Neural cell (in vitro differentiated cells): ENCODE measurements around the gene LMF2.
A peak's percentile ranks its signal among the peaks of the same experiment; 100 is the strongest.

Source experiments
- CTCF ChIP-seq: fragments of 450-650 bp; IDR thresholded peaks from 2 replicates; pipeline ENCODE4 v1.5.1; 2014; ENCODE audit warnings: antibody characterized with exemption, mild to moderate bottlenecking, moderate library complexity; ENCODE audit not compliant: poor library complexity, severe bottlenecking
- EZH2 ChIP-seq: fragments of 200-600, 300-800 bp; shearing (Covaris generic), sonication (generic); IDR thresholded peaks from 2 replicates; pipeline ENCODE4 v1.6.1; 2014; ENCODE audit warnings: antibody characterized with exemption, low read length, borderline replicate concordance, mild to moderate bottlenecking; ENCODE audit not compliant: insufficient read depth, poor library complexity, severe bottlenecking
- POLR2AphosphoS5 ChIP-seq: IDR thresholded peaks from 2 replicates; pipeline ENCODE4 v1.6.1; 2012
- RAD21 ChIP-seq: fragments of 450-650 bp; conservative IDR thresholded peaks from 2 replicates; pipeline ENCODE4 v1.6.1; 2014; ENCODE audit warnings: antibody characterized with exemption, mild to moderate bottlenecking, moderate library complexity
- TAF1 ChIP-seq: IDR thresholded peaks from 2 replicates; pipeline ENCODE4 v1.6.1; 2012; ENCODE audit warnings: low read depth

- peak; percentile 61 for TF ChIP-seq CTCF
- TF ChIP-seq TAF1, result no peak
- no peak for TF ChIP-seq EZH2
- TF ChIP-seq RAD21, result peak; percentile 10
- TF ChIP-seq POLR2AphosphoS5, result no peak
These were observed 36.7 kb upstream of the LMF2 start for GRCh38 chr22:50544078-50544745.
